Neural crest cell (in vitro differentiated cells): Measurements from ENCODE around the gene TMEM181. TPM values are rescaled to one million over a fixed set of nuclear protein-coding genes. Genes with fewer than 3 reads are reported as not detected.
"Not testable (repeated sequence)": the region's sequence is repeated elsewhere in the genome, so short reads cannot be mapped to it uniquely, and the experiment has no call there.

Source experiments
- DNase-seq: peaks from one replicate; pipeline ENCODE4 v3.0.0; 2021; ENCODE audit warnings: low read depth, mixed read lengths, low spot score
- H3K27ac Mint-ChIP-seq: one replicate; pipeline ENCODE4 v1.8.0; 2021; ENCODE audit warnings: mild to moderate bottlenecking, mixed read lengths; ENCODE audit not compliant: unreplicated experiment
- H3K27me3 Mint-ChIP-seq: 2 replicates; pipeline ENCODE4 v1.8.0; 2021; ENCODE audit warnings: low read depth, mild to moderate bottlenecking, mixed read lengths
- H3K36me3 Mint-ChIP-seq: 2 replicates; pipeline ENCODE4 v1.8.0; 2021; ENCODE audit warnings: low read depth, mild to moderate bottlenecking, mixed read lengths
- H3K4me1 Mint-ChIP-seq: 2 replicates; pipeline ENCODE4 v1.8.0; 2021; ENCODE audit warnings: mixed read lengths
- H3K4me3 Mint-ChIP-seq: one replicate; pipeline ENCODE4 v1.8.0; 2021; ENCODE audit warnings: mild to moderate bottlenecking, mixed read lengths
- H3K9me3 Mint-ChIP-seq: 2 replicates; pipeline ENCODE4 v1.8.0; 2021; ENCODE audit warnings: mixed read lengths
- CTCF ChIP-seq: fragments of 200-600 bp; sonication (generic); conservative IDR thresholded peaks from 2 replicates; pipeline ENCODE4 v1.5.0; 2021; ENCODE audit warnings: antibody characterized with exemption, mild to moderate bottlenecking
- total RNA-seq: library from RNA; stranded (reverse); gene quantifications from 2 replicates; pipeline ENCODE4 v1.2.1, GENCODE V29; 2021

Gene TMEM181
- total RNA-seq, 1 donor from 2014 or later = 23.9 TPM

DNA sequence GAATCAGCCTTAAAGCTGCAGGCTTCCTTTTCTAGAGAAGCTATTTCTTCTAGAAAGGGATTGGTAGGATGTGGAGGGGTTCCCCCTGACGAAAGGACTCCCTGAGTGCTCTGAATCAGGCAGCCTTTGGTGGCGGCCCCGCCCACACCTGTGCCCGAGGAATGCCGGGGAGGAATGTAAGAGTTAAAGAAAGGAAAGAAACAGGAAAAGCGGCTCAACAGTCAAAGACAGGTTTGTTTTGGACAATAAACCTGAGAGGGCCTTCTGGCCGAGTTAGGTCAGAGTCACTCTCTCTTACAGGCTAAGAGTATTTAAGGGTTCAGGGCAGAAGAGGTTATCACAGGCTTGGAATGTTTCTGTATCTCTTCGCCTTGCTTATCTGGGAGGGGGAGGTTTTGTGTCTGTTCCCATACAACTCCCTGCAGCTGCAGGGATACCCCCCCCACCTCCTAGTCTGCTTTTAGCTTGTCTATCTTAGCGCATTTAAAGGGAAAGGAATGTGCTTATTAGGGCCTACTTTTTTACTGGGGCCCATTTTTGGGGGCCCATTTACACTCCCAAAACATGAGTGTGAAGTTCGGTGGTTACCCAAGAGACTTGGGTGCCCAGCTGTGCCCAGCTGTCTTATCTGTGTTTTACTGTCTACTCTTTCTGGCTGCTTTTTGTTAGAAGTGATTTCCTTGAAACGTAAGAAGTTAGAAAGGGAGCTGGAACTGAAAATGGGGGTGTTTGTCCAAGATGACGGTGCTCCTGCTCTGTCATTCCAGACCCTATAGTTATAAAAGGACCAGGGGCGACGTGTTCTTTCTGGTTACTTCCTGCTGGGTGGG is 51.9 kb downstream of the TMEM181 start:
- no peaks in the 10 kb centered on the region for H3K27me3 Mint-ChIP-seq
- TF ChIP-seq CTCF = no peak
- H3K4me1 Mint-ChIP-seq = no peaks in the 10 kb centered on the region
- no peak overlapping the region for H3K27ac Mint-ChIP-seq
- no peak for DNase-seq
- H3K36me3 Mint-ChIP-seq = peaks cover 29% of the 10 kb centered on the region
- H3K9me3 Mint-ChIP-seq = peaks cover 3% of the 10 kb centered on the region
- H3K4me3 Mint-ChIP-seq = no peak overlapping the region

GRCh38 chr6:158614606-158615005 is 54.7 kb downstream of the TMEM181 start:
- not testable (repeated sequence) for H3K4me1 Mint-ChIP-seq, DNase-seq, H3K4me3 Mint-ChIP-seq, H3K27ac Mint-ChIP-seq, H3K27me3 Mint-ChIP-seq
- H3K9me3 Mint-ChIP-seq = peaks cover 12% of the 10 kb centered on the region
- peaks cover 52% of the 10 kb centered on the region for H3K36me3 Mint-ChIP-seq

DNA sequence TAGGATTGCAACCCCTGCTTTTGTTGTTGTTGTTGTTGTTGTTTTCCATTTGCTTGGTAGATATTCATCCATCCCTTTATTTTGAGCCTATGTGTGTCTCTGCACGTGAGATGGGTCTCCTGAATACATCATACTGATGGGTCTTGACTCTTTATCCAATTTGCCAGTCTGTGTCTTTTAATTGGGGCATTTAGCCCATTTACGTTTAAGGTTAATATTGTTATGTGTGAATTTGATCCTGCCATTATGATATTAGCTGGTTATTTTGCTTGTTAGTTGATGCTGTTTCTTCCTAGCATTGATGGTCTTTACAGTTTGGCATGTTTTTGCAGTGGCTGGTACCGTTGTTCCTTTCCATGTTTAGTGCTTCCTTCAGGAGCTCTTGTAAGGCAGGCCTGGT is 58.4 kb downstream of the TMEM181 start:
- DNase-seq, H3K4me3 Mint-ChIP-seq, H3K27me3 Mint-ChIP-seq, H3K27ac Mint-ChIP-seq, H3K4me1 Mint-ChIP-seq: not testable (repeated sequence)
- Mint-ChIP-seq H3K9me3 (peaks cover 12% of the 10 kb centered on the region), H3K36me3 (peaks cover 61% of the 10 kb centered on the region)

DNA sequence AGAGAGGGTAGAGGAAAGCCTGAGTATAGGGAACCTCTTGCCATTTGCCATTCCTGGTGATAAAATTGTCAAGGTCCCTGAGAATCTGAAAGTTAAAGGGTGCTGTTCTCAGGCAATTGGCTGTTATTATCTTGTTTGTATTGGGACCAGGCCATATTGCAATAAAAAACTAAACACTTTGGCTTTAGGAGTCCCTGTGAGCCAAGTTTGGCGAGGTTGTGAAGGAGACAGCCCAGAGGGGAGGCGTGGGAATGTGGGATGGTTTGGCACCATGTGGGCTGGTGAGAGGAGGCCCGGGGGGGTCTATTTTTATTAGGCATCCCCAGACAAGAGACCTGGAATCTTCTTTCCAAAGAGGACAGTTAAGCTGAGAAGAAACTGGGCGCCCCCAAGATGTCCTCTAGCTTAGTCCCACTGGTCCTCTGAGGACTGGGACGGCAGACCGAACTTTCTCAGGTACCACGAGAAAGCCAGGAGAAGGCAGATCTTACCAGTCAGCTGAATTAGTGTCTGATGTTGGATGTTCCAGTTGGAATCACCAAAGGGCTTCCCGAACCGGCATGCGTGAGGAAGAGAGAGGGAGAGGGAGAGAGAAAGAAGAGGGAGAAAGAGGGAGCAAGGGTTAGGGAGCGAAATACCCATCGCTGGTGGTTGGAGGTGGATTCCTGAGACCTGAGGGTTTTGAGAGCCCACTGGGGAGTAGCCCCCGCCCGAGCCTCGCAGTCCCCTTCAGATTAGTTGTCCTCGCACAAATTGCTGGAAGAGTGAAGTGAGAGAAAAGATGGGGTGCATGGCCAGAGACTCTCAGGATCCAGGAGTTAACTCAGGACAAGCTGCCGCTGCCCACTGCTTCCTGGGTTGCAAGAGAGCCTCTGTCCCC is 60.3 kb downstream of the TMEM181 start:
- no peaks in the 10 kb centered on the region for H3K27me3 Mint-ChIP-seq
- H3K36me3 Mint-ChIP-seq = peaks cover 51% of the 10 kb centered on the region
- H3K27ac Mint-ChIP-seq = peak overlapping the region; percentile 92
- peaks cover 8% of the 10 kb centered on the region for H3K9me3 Mint-ChIP-seq
- DNase-seq = no peak
- TF ChIP-seq CTCF = no peak
- no peak overlapping the region for H3K4me3 Mint-ChIP-seq
- no peaks in the 10 kb centered on the region for H3K4me1 Mint-ChIP-seq

GRCh38 chr6:158620963-158621693 is 61.2 kb downstream of the TMEM181 start:
- no peak for DNase-seq
- H3K27me3 Mint-ChIP-seq = no peaks in the 10 kb centered on the region
- H3K4me1 Mint-ChIP-seq = no peaks in the 10 kb centered on the region
- peaks cover 46% of the 10 kb centered on the region for H3K36me3 Mint-ChIP-seq
- peak overlapping the region; percentile 31 for H3K27ac Mint-ChIP-seq
- peaks cover 8% of the 10 kb centered on the region for H3K9me3 Mint-ChIP-seq
- no peak overlapping the region for H3K4me3 Mint-ChIP-seq
- no peak for TF ChIP-seq CTCF
